SK-N-SH (cell line): ENCODE measurements around the gene PPM1F. TPM values are rescaled to one million over a fixed set of nuclear protein-coding genes. Genes with fewer than 3 reads are reported as not detected.
A peak's percentile ranks its signal among the peaks of the same experiment; 100 is the strongest.

Experiments
- CTCF ChIA-PET: fragments of 300-600, 350-600 bp; formaldehyde crosslinking; extraction: SDS; loops from one replicate; lab custom pipeline; 2021; lab: Yijun Ruan, JAX
- POLR2A ChIA-PET: fragments of 350-600 bp; sonication (Branson Sonifier 250); formaldehyde crosslinking; extraction: SDS; loops from one replicate; lab custom pipeline; 2020; ENCODE audit warnings: antibody characterized with exemption, inconsistent platforms; lab: Yijun Ruan, JAX
- DNase-seq: peaks from one replicate; pipeline ENCODE4 v3.0.0; 2012
- H2AFZ ChIP-seq: fragments of 200-600 bp; sonication (generic); 2 replicates; pipeline ENCODE4 v1.8.1; 2016; ENCODE audit warnings: antibody characterized with exemption, mild to moderate bottlenecking, low read depth
- H3F3A ChIP-seq: fragments of 200-600 bp; sonication (generic); replicated peaks from 2 replicates; pipeline ENCODE3; 2016; ENCODE audit warnings: antibody characterized with exemption, mild to moderate bottlenecking; ENCODE audit not compliant: insufficient read depth
- H3K27ac ChIP-seq, 2 experiments: fragments of 200-500 bp in 1 of 2; fragments of 200-600 bp in 1 of 2; sonication (Bioruptor generic) in 1 of 2; sonication (generic), shearing (Covaris generic) in 1 of 2; 2 replicates each; pipeline versions ENCODE4 v1.5.1 to v1.6.1; 2014 to 2016; ENCODE audit warnings: low read depth in 2 of 2, inconsistent platforms in 1 of 2, low read length in 1 of 2, mild to moderate bottlenecking in 1 of 2, mixed read lengths in 1 of 2
- H3K27me3 ChIP-seq: fragments of 200-600 bp; sonication (generic), shearing (Covaris generic); 2 replicates; pipeline ENCODE4 v1.6.1; 2016; ENCODE audit warnings: mixed run types; ENCODE audit not compliant: insufficient read depth
- H3K36me3 ChIP-seq, 2 experiments: fragments of 200-500 bp in 1 of 2; fragments of 200-600 bp in 1 of 2; sonication (Bioruptor generic) in 1 of 2; sonication (generic) in 1 of 2; replicated peaks in 1 of 2; 2 replicates each; pipeline versions ENCODE3 to v1.5.1; 2014 to 2016; ENCODE audit warnings: low read length in 1 of 2, mild to moderate bottlenecking in 1 of 2; ENCODE audit not compliant: insufficient read depth in 2 of 2, control insufficient read depth in 1 of 2
- H3K4me1 ChIP-seq, 2 experiments: fragments of 200-500 bp in 1 of 2; fragments of 200-600 bp in 1 of 2; sonication (Bioruptor generic) in 1 of 2; sonication (generic), shearing (Covaris generic) in 1 of 2; 2 replicates each; pipeline versions ENCODE4 v1.5.1 to v1.6.1; 2014 to 2016; ENCODE audit warnings: low read depth in 1 of 2, low read length in 1 of 2, mixed run types in 1 of 2; ENCODE audit not compliant: insufficient read depth in 2 of 2, control insufficient read depth in 1 of 2
- H3K4me2 ChIP-seq: fragments of 200-600 bp; sonication (generic), shearing (Covaris generic); 2 replicates; pipeline ENCODE4 v1.6.1; 2017; ENCODE audit warnings: mixed run types
- H3K4me3 ChIP-seq, 2 experiments: fragments of 200-500 bp in 1 of 2; fragments of 200-600 bp in 1 of 2; sonication (Bioruptor generic) in 1 of 2; sonication (generic), shearing (Covaris generic) in 1 of 2; 2 replicates each; pipeline versions ENCODE4 v1.5.1 to v1.8.1; 2014 to 2016; ENCODE audit warnings: low read depth in 2 of 2, inconsistent platforms in 1 of 2, low read length in 1 of 2, mild to moderate bottlenecking in 1 of 2, mixed read lengths in 1 of 2, moderate library complexity in 1 of 2
- H3K79me2 ChIP-seq: fragments of 200-600 bp; sonication (generic); 2 replicates; pipeline ENCODE4 v1.8.1; 2017; ENCODE audit warnings: mild to moderate bottlenecking; ENCODE audit not compliant: insufficient read depth
- H3K9ac ChIP-seq: fragments of 200-600 bp; sonication (generic); 2 replicates; pipeline ENCODE4 v1.6.1; 2017; ENCODE audit warnings: mixed run types
- H3K9me2 ChIP-seq: fragments of 200-600 bp; sonication (generic); 2 replicates; pipeline ENCODE4 v1.6.1; 2017; ENCODE audit warnings: mixed run types
- H3K9me3 ChIP-seq: fragments of 200-600 bp; sonication (generic); 2 replicates; pipeline ENCODE4 v1.6.1; 2017; ENCODE audit warnings: mixed run types, mild to moderate bottlenecking, moderate library complexity
- H4K20me1 ChIP-seq: fragments of 200-600 bp; sonication (generic); 2 replicates; pipeline ENCODE4 v1.6.1; 2017; ENCODE audit warnings: mild to moderate bottlenecking, mixed run types; ENCODE audit not compliant: insufficient read depth
- CHD2 ChIP-seq: fragments of 150-350 bp; IDR thresholded peaks from 2 replicates; pipeline ENCODE4 v1.6.1; 2018; ENCODE audit warnings: low read length; ENCODE audit not compliant: partially characterized antibody
- EZH2phosphoT487 ChIP-seq: fragments of 200-600 bp; sonication (generic); IDR thresholded peaks from 2 replicates; pipeline ENCODE4 v1.6.1; 2017; ENCODE audit warnings: low read depth, mixed run types, mild to moderate bottlenecking, antibody characterized with exemption, moderate library complexity, borderline replicate concordance
- FOXJ3 ChIP-seq: sonication (generic); formaldehyde crosslinking; IDR thresholded peaks from 2 replicates; pipeline ENCODE4 v1.5.1; 2020; ENCODE audit warnings: mild to moderate bottlenecking, missing genetic modification reagents
- FOXM1 ChIP-seq: IDR thresholded peaks from 2 replicates; pipeline ENCODE4 v1.4.0; 2012; ENCODE audit warnings: low read depth, mild to moderate bottlenecking
- RAD21 ChIP-seq: IDR thresholded peaks from 2 replicates; pipeline ENCODE4 v1.6.1; 2012; ENCODE audit warnings: mild to moderate bottlenecking, low read length
- YY1 ChIP-seq: IDR thresholded peaks from 2 replicates; pipeline ENCODE4 v1.4.0; 2012; ENCODE audit warnings: low read depth, mild to moderate bottlenecking
- WGBS: methylation state at CpG from one replicate; pipeline ENCODE4 v1.1.6; 2017; ENCODE audit warnings: low lambda C conversion rate; 5-methylcytosine and 5-hydroxymethylcytosine counted together
- polyA plus RNA-seq, 3 experiments: library from polyadenylated mRNA; depleted of rRNA; stranded (reverse); fragments of >200 nt; gene quantifications; 2 replicates each; pipeline ENCODE4 v1.2.3, GENCODE V29; 2012
- TF ChIP-seq, protein P1 (sequence below): fragments of 200-600 bp; sonication (generic); IDR thresholded peaks from 2 replicates; pipeline ENCODE4 v1.6.1; 2017; ENCODE audit warnings: antibody characterized with exemption, mild to moderate bottlenecking, moderate library complexity
- TF ChIP-seq, protein P2 (sequence below): IDR thresholded peaks from 2 replicates; pipeline ENCODE4 v1.6.1; 2012; ENCODE audit warnings: mild to moderate bottlenecking, low read depth, low read length, moderate library complexity
- TF ChIP-seq, protein P3 (sequence below): IDR thresholded peaks from 2 replicates; pipeline ENCODE4; 2012
- TF ChIP-seq, protein P4 (sequence below): fragments of 150-350 bp; IDR thresholded peaks from 2 replicates; pipeline ENCODE4 v1.6.1; 2017; ENCODE audit warnings: antibody characterized with exemption, low read length, low read depth, borderline replicate concordance
- TF ChIP-seq, protein P5 (sequence below): fragments of 150-350 bp; IDR thresholded peaks from 2 replicates; pipeline ENCODE4 v1.6.1; 2016; ENCODE audit warnings: mild to moderate bottlenecking, low read depth, low read length

The PPM1F gene
- polyA plus RNA-seq, 1 of the 3 experiments (the other 2 are of a cell fraction): 29.6 TPM

DNA sequence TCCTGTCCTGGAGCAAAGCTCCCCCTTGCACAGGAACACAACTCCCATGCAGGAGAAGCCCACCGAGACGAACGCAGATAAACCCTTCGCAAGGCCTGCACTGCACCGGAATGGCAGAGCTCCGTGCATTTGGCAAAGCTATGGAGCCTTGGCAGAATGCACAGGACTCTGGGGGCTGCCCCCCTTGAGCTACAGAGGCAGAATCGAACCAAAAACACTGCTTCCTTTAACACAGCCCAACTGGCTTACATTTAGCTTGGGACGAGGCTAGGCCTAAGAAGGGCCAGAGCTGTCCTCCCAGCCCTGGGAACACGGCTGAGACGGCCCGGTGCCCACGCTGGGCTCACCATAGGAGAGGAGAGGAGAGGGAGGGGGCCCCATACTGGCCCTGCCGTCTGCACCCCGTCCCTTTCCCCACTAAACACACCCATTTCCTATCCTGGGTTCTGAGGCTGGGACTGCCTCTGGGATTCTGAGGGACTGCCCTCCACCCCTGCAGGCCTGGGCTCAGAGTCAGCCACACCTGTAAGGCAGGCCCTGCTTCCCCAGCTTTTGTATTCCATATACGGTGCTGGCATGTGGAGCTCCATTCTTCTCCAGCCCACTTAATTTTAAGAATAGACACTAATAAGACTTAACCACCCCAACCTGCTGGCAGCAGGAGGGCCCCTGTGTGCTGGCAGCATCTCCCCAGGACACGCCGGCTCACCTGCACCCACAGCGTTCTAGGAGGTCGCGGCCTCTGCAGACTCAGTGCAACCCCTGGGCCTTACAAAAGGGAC lies 32.9 kb downstream of the PPM1F start:
- TF ChIP-seq, protein P1, sequence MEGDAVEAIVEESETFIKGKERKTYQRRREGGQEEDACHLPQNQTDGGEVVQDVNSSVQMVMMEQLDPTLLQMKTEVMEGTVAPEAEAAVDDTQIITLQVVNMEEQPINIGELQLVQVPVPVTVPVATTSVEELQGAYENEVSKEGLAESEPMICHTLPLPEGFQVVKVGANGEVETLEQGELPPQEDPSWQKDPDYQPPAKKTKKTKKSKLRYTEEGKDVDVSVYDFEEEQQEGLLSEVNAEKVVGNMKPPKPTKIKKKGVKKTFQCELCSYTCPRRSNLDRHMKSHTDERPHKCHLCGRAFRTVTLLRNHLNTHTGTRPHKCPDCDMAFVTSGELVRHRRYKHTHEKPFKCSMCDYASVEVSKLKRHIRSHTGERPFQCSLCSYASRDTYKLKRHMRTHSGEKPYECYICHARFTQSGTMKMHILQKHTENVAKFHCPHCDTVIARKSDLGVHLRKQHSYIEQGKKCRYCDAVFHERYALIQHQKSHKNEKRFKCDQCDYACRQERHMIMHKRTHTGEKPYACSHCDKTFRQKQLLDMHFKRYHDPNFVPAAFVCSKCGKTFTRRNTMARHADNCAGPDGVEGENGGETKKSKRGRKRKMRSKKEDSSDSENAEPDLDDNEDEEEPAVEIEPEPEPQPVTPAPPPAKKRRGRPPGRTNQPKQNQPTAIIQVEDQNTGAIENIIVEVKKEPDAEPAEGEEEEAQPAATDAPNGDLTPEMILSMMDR: no peak
- TF ChIP-seq CHD2 (no peak), EZH2phosphoT487 (no peak)
- Histone ChIP-seq H3F3A (no peaks in the 10 kb centered on the region), H3K9ac (no peak overlapping the region), H3K27ac (no peak overlapping the region), H3K79me2 (no peaks in the 10 kb centered on the region), H3K4me2 (no peak overlapping the region), H3K36me3 (peaks cover 0 to 8% of the 10 kb centered on the region in 2 experiments), H3K27me3 (no peaks in the 10 kb centered on the region), H3K9me2 (no peaks in the 10 kb centered on the region), H4K20me1 (no peaks in the 10 kb centered on the region), H2AFZ (no peak overlapping the region), H3K4me1 (peaks cover 0 to 16% of the 10 kb centered on the region in 2 experiments; a peak in 1 of 4 replicates), H3K4me3 (no peak overlapping the region), H3K9me3 (no peaks in the 10 kb centered on the region)
- ChIA-PET POLR2A (no interaction called here), CTCF (interaction anchor here (1.6 to 15.9 kb wide), 2 partner anchors 18 to 33 kb away, joined by 4 to 145 read pairs; partner anchors contain the start of gene PPM1F)
- DNase-seq: peak; percentile 11
- WGBS: 93% methylated on average over 9 of the region's 20 CpGs

DNA sequence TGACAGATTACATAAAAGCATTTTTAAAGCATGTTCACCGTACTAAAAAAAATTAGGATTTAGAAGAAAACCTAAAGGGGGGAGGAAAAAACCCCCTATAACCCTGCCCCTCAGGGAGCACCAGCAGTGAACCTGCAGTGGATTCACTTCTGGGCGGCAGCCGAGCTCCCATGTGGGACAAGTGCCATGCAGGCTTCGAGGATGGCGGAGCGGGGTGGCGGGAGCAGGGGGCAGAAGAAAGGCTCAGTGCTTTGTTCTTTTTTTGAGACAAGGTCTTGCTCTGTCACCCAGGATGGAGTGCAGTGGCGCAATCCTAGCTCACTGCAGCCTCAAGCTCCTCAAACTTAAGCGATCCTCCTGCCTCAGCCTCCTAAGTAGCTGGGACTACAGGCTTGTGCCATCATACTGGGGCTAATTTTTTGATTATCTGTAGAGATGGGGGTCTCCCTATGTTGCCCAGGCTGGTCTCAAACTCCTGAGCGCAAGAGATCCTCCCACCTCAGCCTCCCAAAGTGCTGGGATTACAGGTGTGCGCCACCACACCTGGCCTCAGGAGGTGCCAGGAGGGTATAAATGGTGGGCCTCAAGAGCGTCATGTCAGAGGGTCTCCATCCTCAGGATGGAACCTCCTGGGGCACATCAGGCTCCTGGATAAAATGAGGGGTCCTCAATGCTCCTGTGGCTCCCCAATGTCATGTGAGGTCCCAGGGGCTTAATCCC lies 34.0 kb downstream of the PPM1F start:
- Histone ChIP-seq H3K27me3 (no peaks in the 10 kb centered on the region), H3K4me3 (no peak overlapping the region), H3F3A (no peaks in the 10 kb centered on the region), H3K36me3 (peaks cover 0 to 8% of the 10 kb centered on the region in 2 experiments), H3K79me2 (no peaks in the 10 kb centered on the region), H3K4me2 (no peak overlapping the region), H4K20me1 (no peaks in the 10 kb centered on the region), H3K27ac (no peak overlapping the region), H3K9ac (no peak overlapping the region), H3K4me1 (peaks cover 0 to 16% of the 10 kb centered on the region in 2 experiments; a peak in 1 of 4 replicates), H3K9me2 (no peaks in the 10 kb centered on the region), H3K9me3 (no peaks in the 10 kb centered on the region), H2AFZ (no peak overlapping the region)
- WGBS: 97% methylated on average over 9 of the region's 12 CpGs
- POLR2A ChIA-PET: no interaction called here
- CTCF ChIA-PET: interaction anchor here (15.9 kb wide), 1 partner anchor 19 kb away, joined by 145 read pairs; no protein-coding TSS in a partner anchor
- peak; percentile 16 for DNase-seq
- no peak for TF ChIP-seq FOXJ3 (CRISPR knock-in tag)
- no peak for TF ChIP-seq CHD2
- TF ChIP-seq, protein P1: no peak
- TF ChIP-seq, protein P2, sequence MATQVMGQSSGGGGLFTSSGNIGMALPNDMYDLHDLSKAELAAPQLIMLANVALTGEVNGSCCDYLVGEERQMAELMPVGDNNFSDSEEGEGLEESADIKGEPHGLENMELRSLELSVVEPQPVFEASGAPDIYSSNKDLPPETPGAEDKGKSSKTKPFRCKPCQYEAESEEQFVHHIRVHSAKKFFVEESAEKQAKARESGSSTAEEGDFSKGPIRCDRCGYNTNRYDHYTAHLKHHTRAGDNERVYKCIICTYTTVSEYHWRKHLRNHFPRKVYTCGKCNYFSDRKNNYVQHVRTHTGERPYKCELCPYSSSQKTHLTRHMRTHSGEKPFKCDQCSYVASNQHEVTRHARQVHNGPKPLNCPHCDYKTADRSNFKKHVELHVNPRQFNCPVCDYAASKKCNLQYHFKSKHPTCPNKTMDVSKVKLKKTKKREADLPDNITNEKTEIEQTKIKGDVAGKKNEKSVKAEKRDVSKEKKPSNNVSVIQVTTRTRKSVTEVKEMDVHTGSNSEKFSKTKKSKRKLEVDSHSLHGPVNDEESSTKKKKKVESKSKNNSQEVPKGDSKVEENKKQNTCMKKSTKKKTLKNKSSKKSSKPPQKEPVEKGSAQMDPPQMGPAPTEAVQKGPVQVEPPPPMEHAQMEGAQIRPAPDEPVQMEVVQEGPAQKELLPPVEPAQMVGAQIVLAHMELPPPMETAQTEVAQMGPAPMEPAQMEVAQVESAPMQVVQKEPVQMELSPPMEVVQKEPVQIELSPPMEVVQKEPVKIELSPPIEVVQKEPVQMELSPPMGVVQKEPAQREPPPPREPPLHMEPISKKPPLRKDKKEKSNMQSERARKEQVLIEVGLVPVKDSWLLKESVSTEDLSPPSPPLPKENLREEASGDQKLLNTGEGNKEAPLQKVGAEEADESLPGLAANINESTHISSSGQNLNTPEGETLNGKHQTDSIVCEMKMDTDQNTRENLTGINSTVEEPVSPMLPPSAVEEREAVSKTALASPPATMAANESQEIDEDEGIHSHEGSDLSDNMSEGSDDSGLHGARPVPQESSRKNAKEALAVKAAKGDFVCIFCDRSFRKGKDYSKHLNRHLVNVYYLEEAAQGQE: no peak
- TF ChIP-seq FOXM1: no peak
- TF ChIP-seq RAD21: no peak
- TF ChIP-seq, protein P3, sequence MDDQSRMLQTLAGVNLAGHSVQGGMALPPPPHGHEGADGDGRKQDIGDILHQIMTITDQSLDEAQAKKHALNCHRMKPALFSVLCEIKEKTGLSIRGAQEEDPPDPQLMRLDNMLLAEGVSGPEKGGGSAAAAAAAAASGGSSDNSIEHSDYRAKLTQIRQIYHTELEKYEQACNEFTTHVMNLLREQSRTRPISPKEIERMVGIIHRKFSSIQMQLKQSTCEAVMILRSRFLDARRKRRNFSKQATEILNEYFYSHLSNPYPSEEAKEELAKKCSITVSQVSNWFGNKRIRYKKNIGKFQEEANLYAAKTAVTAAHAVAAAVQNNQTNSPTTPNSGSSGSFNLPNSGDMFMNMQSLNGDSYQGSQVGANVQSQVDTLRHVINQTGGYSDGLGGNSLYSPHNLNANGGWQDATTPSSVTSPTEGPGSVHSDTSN: no peak
- TF ChIP-seq, protein P4, sequence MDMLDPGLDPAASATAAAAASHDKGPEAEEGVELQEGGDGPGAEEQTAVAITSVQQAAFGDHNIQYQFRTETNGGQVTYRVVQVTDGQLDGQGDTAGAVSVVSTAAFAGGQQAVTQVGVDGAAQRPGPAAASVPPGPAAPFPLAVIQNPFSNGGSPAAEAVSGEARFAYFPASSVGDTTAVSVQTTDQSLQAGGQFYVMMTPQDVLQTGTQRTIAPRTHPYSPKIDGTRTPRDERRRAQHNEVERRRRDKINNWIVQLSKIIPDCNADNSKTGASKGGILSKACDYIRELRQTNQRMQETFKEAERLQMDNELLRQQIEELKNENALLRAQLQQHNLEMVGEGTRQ: no peak
- TF ChIP-seq YY1: no peak
- TF ChIP-seq, protein P5, sequence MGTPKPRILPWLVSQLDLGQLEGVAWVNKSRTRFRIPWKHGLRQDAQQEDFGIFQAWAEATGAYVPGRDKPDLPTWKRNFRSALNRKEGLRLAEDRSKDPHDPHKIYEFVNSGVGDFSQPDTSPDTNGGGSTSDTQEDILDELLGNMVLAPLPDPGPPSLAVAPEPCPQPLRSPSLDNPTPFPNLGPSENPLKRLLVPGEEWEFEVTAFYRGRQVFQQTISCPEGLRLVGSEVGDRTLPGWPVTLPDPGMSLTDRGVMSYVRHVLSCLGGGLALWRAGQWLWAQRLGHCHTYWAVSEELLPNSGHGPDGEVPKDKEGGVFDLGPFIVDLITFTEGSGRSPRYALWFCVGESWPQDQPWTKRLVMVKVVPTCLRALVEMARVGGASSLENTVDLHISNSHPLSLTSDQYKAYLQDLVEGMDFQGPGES: no peak
